Measurements from ENCODE around the gene MED13L. TPM values are rescaled to one million over a fixed set of nuclear protein-coding genes. Genes with fewer than 3 reads are reported as not detected.

MED13L gene
- total and polyA plus RNA-seq, 8 donors, result 10.3 to 93.8 (median 53.0) TPM

- no peak for DNase-seq
- H3K36me3 ChIP-seq, result no peaks in the 10 kb centered on the region
- no peak for FAIRE-seq
- no peaks in the 10 kb centered on the region for H3K4me1 ChIP-seq
- WGBS, 2 donors, result 66 to 69% methylated on average over 19 of the region's 19 CpGs
- no peak for ATAC-seq
- intact Hi-C loops (cut with DNase I), result no loop called here
- H3K27me3 ChIP-seq, result no peaks in the 10 kb centered on the region
- TF ChIP-seq CTCF (IDR thresholded peaks at IDR 0.05), result no peak
- H3K4me3 ChIP-seq, result no peak overlapping the region
- no peaks in the 10 kb centered on the region for H3K9me3 ChIP-seq
- no peak overlapping the region for H3K27ac ChIP-seq
Observed at GRCh38 chr12:116313194-116313927, 35.9 kb upstream of the MED13L start.

GRCh38 chr12:116310082-116310481 is 32.6 kb upstream of the MED13L start:
- no peak for TF ChIP-seq CTCF (IDR thresholded peaks at IDR 0.05)
- no peaks in the 10 kb centered on the region for H3K27me3 ChIP-seq
- ATAC-seq (no peak), FAIRE-seq (no peak), DNase-seq (no peak)
- intact Hi-C loops (cut with DNase I), result no loop called here
- 89 to 92% methylated on average over 3 of the region's 3 CpGs for WGBS, 2 donors
- H3K9me3 ChIP-seq, result no peaks in the 10 kb centered on the region
- H3K4me3 ChIP-seq, result no peak overlapping the region
- H3K36me3 ChIP-seq, result no peaks in the 10 kb centered on the region
- H3K27ac ChIP-seq, result no peak overlapping the region
- H3K4me1 ChIP-seq, result no peaks in the 10 kb centered on the region

- intact Hi-C loops (cut with DNase I), result no loop called here
- WGBS, 2 donors, result 63 to 100% methylated on average over 1 of the region's 1 CpG
- Histone ChIP-seq H3K4me1 (no peaks in the 10 kb centered on the region), H3K27ac (no peak overlapping the region), H3K36me3 (no peaks in the 10 kb centered on the region), H3K9me3 (no peaks in the 10 kb centered on the region), H3K4me3 (no peak overlapping the region), H3K27me3 (no peaks in the 10 kb centered on the region)
- TF ChIP-seq CTCF (IDR thresholded peaks at IDR 0.05), result no peak
- DNase-seq, result no peak
- ATAC-seq, result no peak
- FAIRE-seq, result no peak
Observed at GRCh38 chr12:116309343-116309742, 31.9 kb upstream of the MED13L start.

- Histone ChIP-seq H3K27me3 (no peaks in the 10 kb centered on the region), H3K36me3 (no peaks in the 10 kb centered on the region), H3K4me1 (no peaks in the 10 kb centered on the region), H3K4me3 (no peak overlapping the region), H3K9me3 (no peaks in the 10 kb centered on the region), H3K27ac (no peak overlapping the region)
- ATAC-seq, result no peak
- TF ChIP-seq CTCF (IDR thresholded peaks at IDR 0.05), result no peak
- no peak for FAIRE-seq
- 79 to 82% methylated on average over 7 of the region's 7 CpGs for WGBS, 2 donors
- intact Hi-C loops (cut with DNase I), result no loop called here
- DNase-seq, result no peak
Observed at GRCh38 chr12:116308647-116309046, 31.2 kb upstream of the MED13L start.

GRCh38 chr12:116306968-116307367 is 29.5 kb upstream of the MED13L start:
- H3K27me3 ChIP-seq, result no peaks in the 10 kb centered on the region
- H3K9me3 ChIP-seq, result no peaks in the 10 kb centered on the region
- no peak overlapping the region for H3K4me3 ChIP-seq
- 93 to 95% methylated on average over 3 of the region's 3 CpGs for WGBS, 2 donors
- no peak overlapping the region for H3K27ac ChIP-seq
- DNase-seq (no peak), ATAC-seq (no peak), FAIRE-seq (no peak)
- intact Hi-C loops (cut with DNase I), result no loop called here
- H3K36me3 ChIP-seq, result no peaks in the 10 kb centered on the region
- TF ChIP-seq CTCF (IDR thresholded peaks at IDR 0.05), result no peak
- H3K4me1 ChIP-seq, result no peaks in the 10 kb centered on the region

Measured in pancreas (tissue), 10 donors.